ENCODE data around the gene EEFSEC. TPM values are rescaled to one million over a fixed set of nuclear protein-coding genes. Genes with fewer than 3 reads are reported as not detected.

The EEFSEC gene
- polyA plus RNA-seq, 12 donors = 13.4 to 22.2 (median 15.3) TPM; not detected in 1

DNA sequence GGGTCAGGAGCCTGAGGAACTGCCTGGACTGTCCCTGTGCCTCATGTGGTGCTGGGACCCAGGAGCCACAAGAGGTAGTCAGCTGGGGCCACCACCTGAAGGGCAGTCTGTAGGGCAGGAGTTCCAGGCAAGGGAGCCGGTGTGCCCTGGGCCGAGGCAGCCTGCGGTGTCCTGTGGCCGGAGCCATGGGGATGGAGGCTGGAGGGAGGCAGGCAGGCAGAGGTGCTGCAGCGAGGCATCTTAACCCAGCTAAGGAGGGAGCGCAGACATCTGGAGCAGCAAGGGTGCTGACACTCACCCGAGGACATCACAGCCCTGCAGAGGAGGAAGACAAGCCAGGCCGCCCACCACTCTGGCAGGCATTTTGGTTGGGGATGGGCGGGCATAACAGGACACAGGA lies 235.7 kb downstream of the EEFSEC start:
- DNase-seq = no peak

DNA sequence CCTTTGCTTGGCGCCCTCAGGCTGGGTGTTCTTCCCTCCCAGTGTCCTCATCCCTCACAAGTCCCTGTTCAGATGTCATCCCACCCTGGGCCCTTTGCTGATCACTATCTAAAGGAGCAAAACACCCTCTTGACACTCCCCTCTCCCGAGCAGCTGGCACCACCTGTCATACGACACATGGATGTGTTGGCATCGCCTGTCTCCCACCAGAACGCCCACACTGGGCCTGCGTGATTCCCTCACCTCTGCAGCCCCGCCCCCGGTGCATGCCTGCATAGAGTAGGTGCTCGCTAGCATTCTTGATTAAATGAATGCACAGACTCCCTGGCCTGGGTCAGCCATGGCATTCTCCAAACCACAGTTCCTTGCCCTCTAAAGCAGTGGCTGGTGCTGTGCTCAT lies 237.6 kb downstream of the EEFSEC start:
- no peak for DNase-seq

DNA sequence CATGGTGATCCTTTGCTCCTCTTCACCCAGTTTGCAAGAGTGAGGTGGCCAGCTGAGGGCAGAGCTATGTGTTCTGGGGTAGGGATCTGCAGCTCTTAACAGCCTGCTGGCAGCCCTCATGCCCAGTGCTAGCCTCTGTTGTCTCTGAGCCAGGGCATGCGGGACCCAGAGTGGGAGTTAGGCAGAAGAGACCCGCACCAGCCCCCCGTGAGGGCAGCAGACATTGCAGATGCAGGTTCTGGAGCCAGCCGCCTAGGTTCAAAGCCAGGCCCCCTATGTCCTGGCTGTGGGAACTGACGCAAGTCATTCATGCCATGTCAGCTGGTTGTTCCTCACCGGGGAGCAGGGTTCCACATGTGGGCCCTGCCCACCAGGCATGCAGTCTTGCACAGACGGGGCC lies 238.7 kb downstream of the EEFSEC start:
- DNase-seq = no peak

DNA sequence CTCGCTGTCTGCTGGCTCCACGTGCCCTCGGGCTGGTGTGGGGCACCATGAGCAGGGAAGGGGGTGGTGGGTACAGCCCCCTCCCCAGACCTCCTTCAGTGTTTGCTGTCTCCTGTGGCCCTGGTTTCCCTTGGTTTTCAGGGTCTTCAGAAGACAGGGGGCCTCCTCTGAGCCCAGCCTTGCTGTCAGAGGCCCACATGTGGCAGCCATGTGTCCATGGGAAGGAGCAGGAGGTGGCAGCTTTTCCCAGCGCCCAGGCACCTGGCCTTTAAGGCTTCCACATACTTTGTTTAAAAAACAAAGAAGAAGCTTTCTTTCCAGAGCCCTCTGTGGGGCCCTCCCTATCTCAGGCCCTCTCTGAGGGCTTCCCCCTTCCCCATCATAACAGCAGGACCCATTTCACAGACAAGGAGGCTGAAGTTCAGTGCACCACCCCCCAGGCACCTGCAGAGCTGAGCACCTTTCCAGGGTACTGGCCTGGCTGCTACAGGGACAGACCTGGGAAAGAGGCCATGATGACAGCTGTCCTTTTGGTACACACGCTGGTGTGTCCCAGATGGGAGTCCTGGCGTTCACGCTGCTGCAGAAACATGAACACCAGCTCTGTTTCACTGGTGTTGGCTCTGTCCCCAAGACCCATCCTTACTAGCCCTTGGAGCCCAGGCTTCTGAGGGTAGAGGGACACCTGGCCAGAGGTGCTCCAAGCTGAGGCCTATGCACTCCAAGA lies 239.7 kb downstream of the EEFSEC start:
- DNase-seq = no peak

DNA sequence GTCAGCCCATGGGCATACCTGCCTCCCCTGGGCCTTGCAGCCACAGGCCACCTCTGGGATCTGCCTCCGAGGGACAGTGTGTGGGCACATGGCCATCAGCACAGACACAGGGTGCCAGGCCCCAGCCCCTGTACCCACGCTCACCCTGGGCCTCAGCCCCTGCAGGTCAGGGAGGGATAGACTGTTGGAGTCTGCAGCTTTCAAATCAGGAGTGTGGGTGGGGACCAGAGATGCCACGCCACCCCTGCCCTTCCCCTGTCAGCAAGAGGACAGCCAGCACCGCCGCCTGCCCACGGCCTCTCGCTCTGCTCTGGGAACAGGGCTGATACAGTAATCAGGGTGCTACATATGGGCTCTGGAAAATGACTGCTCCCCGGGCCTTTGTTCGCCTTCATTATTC lies 240.8 kb downstream of the EEFSEC start:
- no peak for DNase-seq

DNA sequence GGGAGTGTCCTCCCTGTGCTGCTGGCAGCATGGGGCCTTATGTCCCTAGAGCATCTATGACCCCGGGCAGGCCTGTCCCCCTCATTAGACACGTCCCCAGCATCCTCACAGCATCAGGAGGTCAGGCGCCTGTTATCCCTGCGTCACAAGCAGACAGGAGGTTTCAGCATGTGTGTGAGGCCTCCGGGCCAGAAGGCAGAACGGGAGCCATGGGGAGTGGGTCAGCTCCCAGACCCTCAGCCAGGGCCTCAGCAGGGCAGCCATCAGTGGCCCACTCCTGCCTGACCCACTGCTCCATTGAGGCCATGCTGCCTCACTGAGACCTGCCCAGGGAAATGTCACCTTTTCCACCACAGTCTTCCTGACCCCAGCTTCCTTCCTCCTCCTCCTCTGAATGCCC lies 241.8 kb downstream of the EEFSEC start:
- DNase-seq = no peak

DNA sequence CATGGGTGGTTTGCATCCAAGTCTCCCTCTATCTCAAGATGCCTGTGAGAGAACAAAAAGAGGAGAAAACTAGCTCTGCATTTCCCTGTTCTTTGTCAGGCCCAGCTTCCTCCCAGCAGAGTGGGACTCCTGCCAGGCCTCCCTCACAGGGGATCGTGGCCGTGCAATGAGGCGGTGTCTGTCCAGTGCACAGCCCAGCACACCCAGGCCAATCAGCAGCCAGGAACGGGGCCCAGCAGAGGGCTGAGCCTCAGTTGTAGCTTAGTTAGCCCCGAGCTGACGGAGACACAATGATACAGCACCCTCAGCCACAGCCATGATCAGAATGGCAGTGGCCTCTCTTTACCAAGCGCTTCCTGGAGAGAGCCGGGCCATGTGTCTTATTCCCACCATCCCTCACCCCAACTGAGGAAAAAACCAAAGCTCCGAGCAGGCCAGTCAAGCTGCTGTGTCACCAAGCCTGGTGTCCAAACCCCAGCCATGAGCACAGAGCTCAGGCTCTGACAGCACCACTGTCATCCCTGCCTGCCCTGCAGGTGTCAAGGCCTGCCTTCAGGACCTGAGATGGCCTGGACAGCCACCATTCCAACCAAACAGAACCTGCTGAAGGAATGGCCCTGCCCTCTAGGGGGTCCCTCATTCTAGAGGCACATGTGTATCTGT lies 242.3 kb downstream of the EEFSEC start:
- peak; percentile 89 for DNase-seq

DNA sequence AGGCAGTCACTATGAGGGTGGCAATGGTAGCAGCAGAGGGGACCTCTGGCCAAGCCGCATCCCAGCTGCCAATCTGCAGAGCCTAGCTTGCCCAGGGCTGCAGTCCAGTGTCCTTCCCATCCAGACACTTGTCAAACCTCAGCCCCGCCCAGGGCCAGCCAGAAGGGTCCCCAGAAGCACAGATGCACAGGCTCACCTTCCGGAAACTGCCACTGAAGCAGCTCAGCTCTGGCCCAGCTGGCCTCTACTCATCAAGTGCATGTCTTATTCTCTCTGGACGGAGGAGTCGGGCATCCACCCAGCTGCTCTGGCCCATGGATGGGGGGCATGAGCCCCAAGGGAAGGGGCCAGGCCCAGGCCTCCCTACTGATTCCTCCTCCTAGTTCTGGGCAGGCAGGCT lies 244.2 kb downstream of the EEFSEC start:
- DNase-seq = no peak

DNA sequence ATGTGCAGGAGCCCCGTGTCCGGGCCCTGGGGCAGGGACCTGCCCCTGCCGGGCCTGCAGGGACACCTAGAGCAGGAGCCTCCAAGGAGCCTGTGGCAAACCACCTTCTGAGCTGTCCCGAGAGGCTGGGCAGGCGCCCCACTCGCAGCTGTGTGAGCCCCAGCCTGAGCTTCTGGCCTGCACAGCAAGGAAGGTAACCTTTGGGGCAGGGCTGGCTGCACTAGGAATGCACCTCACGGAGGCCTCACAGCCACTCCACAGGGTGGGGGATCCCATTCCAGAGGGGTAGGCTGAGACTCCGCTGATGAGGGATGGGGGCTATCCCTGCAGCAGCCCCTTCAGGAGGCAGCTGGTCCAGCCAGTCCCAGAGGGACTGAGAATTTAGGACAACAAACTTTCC lies 245.3 kb downstream of the EEFSEC start:
- no peak for DNase-seq

DNA sequence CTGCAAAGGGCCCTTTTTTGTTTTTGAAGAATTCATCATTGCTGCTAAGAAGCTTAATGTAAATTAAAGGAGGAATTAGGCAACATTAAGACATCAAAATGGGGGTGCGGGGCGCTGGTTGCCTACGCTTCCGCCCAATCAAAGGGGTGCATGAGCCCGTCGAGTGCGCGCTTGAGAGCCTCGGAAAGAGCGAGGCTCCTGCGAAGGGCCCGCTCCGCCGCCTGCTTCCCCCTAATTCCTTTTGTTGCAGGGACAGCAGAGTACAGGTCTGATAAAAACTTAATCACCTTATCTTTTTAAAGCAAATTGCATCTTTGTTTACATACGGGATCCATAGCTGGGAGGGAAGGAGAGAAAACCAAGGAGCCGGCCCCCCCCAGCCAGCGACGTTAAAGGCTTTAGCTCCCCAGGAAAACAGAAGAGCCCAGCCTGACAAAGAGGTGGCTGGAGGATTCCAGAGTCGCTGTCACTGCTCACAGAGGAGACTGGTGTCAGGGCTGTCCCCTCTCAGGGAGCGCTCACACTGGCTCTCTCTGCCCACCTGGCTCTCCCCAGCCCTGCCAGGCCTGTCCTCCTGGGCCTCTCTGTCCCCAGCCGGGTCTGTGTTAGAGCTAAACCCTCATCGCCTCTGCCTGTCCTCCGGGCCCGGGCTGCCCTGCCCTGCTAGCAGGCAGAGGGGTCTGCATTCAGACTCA lies 246.1 kb downstream of the EEFSEC start:
- no peak for DNase-seq

DNA sequence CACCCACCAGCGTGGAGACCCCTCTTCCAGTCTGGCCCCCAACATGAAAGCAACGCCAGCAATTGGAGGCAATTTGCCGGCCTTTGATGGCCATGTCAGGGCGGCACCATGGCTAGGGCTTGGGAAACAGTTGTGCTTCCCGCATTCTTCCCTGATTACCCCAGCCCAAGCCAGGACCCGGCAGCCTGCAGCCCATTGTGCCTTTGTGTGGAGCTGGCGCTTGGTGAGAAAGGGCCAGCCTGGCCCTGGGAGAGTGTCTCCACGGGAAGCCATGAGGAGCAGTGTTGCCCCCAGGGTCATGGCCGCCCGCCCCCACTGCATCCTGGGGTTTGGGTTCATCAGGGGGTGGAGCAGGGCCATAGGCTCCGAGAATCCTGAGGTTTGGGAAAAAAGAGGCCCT lies 247.4 kb downstream of the EEFSEC start:
- no peak for DNase-seq

DNA sequence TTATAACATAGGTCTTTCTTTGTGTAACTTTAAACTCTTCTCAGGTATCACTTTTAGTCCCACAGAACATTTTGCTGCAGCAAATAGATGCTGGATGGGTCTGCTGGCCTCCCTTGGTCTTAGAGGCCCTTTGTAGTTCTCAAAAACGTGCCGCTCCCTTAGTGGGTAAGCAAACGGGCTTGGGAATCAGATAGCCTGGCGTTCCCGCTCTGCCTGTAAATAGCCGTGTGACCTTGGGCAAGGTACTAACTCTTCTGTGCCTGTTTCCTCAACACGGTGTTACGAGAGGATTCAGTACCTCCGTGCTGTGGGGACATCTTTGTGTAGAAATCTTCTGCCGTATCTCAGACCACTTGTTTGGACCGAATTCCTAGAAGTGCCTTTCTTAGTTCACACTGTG lies 249.0 kb downstream of the EEFSEC start:
- DNase-seq = no peak

DNA sequence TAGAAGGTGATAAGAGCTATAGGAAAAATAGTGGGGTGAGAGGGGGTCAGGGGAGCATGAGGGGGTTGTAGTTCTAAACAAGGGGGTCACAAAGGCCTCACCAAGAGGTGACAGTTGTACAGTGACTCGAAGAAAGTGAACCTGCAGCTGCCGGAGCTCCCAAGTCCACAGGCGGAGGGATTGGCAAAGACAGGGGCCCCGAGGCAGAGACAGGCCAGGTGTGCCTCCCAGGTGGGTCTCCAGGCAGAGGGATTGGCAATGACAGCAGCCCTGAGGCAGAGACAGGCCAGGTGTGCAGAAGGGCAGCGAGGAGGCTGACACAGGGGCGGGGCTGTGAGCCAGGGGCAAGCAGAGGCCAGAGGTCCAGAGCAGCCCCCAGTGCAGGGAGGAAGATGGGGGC lies 249.7 kb downstream of the EEFSEC start:
- no peak for DNase-seq

DNA sequence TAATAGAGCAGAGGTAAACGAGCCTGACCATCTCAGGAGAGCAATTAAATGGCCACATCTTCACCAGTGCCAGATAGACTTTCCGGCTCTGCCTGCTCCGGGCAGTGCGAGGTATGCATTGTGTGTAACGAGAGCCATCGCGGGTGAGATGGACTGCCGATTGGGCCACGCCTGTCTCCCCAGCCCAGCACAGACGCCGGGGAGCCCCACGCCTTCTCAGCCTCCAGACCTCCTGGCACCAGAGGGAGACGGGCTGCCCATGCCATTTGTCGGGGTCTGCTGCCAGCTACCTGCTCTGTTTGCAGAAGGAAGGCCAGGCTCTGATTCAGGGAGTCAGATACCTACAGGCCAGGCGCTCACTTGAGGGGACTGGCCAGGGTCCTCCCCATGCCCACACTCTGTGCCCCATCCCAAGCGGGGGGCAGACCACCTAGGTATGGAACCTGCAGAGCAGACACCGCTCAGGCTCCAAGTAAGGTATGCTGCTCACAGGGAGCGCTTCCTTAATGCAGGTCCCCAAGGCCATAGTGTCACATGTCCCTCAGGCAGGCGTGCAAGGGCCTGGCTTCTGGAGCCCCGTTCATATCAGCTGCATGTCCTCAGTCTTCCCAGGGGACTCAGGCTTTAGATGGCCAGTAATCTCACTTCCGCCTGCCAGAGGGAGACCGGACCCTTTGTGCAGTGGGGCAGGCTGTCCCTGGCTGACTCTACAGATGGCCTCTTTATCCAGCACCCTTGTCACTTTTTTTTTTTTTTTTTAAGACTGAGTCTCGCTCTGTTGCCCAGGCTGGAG lies 251.2 kb downstream of the EEFSEC start:
- DNase-seq = no peak

DNA sequence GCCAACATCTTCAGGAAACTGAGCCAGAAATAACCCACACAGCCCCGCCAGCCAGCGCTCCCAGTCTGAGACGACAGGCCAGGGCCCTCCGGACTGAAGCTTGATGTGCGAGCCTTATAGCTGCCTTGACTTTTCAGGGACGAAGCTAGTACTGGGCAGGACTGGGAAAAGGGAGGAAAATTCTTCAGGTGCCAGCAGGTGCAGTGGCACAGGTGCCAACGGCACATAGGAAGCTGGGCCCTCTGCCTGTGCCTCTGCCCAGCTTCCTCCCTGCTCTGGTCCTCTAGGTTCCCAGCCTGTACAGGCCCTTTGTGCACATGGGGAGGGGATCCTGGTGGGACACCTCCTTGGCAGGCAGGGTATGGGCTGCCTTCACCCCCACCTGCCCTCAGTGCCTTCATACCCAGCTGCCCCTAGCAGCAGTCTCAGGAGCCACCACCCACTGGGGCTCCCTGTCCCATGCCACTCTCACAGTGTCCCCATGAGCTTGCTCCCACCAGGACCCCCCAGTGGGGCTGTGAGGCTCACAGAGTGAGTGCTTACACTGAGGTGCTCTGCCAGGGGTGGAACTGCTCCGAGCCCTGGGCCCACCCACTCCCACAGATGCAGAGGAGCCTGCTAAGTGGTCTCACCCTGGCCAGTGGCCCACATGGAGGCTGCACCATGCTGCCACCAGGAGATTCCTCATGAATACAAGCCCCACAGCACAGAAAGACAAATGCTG lies 252.4 kb downstream of the EEFSEC start:
- no peak for DNase-seq

DNA sequence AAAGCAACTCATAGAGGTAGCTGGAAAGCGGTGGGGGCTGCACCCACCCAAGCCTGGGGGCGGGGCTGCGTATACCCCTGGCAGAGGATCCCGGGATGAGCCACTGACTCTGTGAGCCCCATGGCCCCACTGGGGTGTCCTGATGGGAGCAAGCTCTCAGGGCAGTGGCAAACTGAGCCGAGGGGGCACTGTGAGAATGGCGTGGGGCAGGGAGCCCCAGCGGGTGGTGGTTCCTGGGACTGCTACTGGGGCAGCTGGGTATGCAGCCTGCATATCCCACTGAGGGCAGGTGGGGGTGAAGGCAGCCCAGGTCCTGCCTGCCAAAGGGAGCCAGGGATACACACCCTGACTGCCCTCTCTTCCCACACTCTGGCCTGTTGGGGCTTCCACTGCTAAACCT lies 254.0 kb downstream of the EEFSEC start:
- DNase-seq = no peak

DNA sequence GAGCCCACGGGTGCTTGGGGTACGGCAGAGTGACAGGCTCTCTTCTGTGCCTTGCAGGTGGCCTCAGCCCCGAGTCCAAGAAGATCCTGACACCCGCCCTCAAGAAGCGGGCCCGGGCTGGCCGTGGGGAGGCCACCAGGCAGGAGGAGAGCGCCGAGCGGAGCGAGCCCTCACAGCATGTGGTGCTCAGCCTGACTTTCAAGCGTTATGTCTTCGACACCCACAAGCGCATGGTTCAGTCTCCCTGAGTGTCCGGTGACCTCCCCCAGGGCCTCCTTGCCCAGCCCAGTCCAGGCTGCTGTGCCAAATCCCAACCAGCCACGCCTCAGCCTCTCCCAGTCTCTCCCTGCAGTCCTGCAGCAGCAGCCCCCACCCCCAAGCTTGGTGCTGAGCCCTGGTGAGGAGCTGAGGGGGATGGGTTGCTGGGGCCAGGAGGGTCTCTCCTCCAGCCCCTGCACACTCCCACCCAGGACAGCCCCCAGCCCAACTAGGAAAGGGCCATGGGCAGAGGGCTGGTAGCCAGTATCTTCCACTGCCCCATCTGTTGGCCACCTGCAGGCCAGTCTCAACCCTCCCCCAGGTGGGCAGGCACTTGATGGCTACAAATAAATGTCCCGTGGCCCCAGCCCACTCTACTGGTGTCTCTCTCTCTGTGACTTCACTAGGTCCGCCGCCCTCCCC lies 254.9 kb downstream of the EEFSEC start:
- no peak for DNase-seq

DNA sequence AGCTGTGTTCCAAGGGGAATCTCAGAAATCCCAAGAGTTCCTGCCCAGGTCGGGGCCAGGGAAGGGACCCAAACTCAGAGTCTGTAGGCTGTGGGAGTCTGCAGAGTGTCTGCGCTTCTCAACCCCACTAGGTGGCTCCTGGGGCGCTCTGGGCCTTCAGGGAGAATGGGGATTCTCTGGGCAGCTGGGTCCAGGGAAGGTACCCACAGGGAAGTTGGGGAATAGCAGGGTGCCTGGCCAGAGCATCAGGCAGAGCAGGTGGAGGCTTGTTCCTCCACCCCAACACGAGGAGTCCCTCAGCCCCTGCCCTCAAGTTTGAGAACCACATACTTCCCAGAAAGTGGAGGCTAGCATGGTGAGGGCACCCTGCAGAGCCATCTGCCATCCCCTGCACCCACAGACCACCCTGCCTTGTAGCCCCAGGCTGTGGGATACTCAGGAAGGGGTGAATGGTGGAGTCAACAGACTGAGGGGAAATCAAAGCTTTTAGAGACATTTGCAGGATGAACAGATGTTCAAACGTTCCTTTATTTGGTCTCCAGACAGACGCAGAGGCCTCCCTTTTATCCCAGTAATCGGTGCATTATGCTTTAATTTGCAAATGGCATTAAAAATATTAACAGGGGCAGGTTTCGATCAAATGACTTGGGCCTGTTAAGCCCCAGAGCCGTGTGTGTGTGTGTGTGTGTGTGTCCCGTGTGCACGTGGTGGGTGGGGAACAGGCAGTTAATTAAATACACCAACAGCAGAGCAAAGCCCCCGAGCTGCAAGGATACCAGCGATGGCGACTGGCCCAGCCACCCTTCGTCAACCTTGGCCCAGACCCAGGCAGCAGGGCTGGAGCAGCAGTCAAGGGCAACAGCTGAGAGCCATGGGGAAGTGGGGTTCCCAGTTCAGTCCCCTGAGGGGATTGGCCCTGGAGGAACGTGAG lies 255.7 kb downstream of the EEFSEC start:
- DNase-seq = no peak

DNA sequence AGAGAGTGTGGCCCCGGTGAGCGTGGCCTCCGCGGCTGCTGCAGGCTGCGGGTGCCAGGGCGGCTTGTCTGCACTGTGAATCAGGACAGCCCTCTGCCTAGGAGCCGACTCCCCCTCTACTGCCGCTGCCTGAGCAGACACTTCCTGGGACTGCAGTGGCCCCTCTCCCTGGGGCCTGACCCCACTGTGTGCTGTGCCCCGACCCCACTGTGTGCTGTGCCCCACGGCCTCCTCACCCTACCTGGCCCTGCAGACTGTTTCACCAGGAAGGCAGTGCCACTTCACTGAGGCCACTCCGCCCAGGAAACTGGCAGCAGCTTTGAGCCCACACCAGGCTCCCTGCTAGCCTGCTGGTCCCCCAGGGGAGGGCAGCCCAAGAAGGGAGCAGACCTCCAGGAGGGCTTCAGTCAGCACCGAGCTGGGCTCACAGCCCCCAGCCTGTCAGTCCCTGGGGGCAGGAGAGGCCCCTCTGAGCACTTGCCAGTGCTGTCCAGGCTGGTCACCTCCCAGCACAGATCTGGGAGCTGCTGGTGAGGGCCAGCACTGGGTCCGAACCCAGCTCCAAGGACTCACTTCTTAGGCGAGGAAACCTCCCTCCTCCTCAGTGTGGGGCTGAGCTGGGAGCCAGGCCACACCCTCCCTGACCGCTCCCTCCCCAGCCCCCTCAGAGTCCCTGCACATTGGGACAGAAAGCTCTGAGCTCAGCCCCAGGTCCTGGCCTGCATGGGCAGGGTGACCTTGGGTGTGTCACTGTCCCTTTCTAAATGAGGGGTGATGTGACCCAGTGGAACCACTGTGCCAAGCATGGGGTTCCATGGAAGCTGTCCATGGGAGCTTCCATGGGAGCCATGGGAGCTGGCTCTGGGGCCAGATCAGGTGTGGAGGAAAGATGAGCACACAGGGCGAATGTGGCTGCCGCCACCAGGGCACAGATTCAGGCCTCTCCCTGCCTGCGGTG lies 256.6 kb downstream of the EEFSEC start:
- DNase-seq = no peak

All from muscle of arm (tissue), 12 donors.